ENCODE results near the gene SMIM23. TPM values are rescaled to one million over a fixed set of nuclear protein-coding genes. Genes with fewer than 3 reads are reported as not detected.

The SMIM23 gene
- not detected in 3 replicates for total RNA-seq
- long read RNA-seq: 0 reads

GRCh38 chr5:171785517-171785916, at the start of gene SMIM23:
Gene SMIM23, plus strand, starts transcription at chr5:171785817. Its CDS starts 55 bp downstream, at chr5:171785872.
- Mint-ChIP-seq H3K4me3 (ENCODE audit: unreplicated experiment) (no peak within 1 kb of the TSS), H3K36me3 (ENCODE audit: low read depth) (no peaks in the 10 kb centered on the region), H3K27ac (ENCODE audit: unreplicated experiment) (no peak within 1 kb of the TSS), H3K27me3 (ENCODE audit: low read depth) (peaks cover 18% of the 10 kb centered on the region), H3K4me1 (ENCODE audit: low read depth) (peaks cover 3% of the 10 kb centered on the region), H3K9me3 (ENCODE audit: low read depth) (no peaks in the 10 kb centered on the region)
- TF ChIP-seq, protein P1, sequence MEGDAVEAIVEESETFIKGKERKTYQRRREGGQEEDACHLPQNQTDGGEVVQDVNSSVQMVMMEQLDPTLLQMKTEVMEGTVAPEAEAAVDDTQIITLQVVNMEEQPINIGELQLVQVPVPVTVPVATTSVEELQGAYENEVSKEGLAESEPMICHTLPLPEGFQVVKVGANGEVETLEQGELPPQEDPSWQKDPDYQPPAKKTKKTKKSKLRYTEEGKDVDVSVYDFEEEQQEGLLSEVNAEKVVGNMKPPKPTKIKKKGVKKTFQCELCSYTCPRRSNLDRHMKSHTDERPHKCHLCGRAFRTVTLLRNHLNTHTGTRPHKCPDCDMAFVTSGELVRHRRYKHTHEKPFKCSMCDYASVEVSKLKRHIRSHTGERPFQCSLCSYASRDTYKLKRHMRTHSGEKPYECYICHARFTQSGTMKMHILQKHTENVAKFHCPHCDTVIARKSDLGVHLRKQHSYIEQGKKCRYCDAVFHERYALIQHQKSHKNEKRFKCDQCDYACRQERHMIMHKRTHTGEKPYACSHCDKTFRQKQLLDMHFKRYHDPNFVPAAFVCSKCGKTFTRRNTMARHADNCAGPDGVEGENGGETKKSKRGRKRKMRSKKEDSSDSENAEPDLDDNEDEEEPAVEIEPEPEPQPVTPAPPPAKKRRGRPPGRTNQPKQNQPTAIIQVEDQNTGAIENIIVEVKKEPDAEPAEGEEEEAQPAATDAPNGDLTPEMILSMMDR (IDR thresholded peaks at IDR 0.05): no peak
- no peak for DNase-seq (ENCODE audit: low spot score)

DNA sequence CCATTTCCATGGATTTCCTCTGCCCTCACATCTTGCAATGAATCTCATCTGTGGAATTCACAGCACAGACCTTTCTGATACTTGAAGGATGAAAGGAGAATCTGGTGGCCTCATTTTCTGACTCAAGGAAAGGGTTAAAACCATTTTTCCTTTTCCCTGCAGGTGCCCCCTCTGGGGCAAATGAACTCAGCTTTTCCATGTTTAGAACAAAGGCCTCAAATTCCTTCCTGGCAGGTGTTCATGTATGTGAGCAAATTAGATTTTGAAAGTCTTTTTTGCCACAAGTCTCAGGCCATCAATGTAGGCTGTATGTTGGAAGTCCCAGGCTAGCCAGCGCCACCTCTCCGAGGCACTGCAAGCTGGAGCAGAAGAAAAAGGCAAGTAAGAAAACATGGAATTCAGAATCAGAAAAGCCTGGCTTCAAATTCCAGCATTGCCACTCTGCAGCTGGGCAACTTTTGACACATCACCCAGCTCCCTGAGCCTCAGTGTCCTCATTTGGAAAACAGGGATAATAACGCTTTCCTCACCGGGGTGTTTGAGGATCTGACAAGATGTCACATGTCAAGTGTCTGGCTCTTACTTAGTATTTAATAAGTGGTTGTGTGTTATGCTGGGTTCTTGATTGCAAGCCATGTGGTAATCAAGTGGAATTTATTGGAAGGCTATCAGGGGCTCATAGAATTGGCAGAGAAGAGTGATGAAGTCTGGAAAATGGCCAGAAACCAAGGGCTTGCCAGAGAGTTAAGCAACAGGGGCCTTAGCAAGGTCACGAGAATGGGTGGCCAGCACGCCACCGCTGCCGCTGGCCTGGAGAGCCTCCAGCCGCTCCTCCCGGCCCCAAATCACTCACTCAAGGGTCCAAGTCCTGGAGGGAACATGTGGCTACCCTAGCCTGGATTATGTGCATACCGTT, 48.4 kb upstream of the SMIM23 start:
- no peak for DNase-seq (ENCODE audit: low spot score)
- Mint-ChIP-seq H3K27ac (ENCODE audit: unreplicated experiment) (no peak overlapping the region), H3K27me3 (ENCODE audit: low read depth) (no peaks in the 10 kb centered on the region), H3K36me3 (ENCODE audit: low read depth) (no peaks in the 10 kb centered on the region), H3K4me3 (ENCODE audit: unreplicated experiment) (no peak overlapping the region), H3K4me1 (ENCODE audit: low read depth) (peaks cover 2% of the 10 kb centered on the region), H3K9me3 (ENCODE audit: low read depth) (no peaks in the 10 kb centered on the region)
- TF ChIP-seq, protein P1 (IDR thresholded peaks at IDR 0.05): no peak

DNA sequence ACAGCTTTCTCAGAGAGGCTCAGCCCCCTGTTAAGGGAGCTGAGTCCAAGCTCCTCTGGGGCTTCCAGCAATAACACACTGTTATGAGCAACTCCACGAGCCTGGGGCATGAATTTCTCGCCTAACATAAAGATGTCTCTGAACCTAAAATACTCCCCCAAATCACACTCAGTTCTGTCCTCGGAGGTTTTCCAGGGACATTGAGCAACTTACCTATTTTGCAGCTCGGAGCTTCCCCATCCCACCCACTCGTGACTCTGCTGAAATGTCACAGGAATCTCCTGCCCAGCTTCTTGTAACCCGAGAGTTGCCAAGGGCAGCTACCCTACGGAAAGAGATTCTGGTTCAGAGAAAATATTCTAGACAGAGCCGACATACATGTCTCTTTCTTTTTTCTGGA, 47.1 kb upstream of the SMIM23 start:
- DNase-seq (ENCODE audit: low spot score): no peak
- Mint-ChIP-seq H3K36me3 (ENCODE audit: low read depth) (no peaks in the 10 kb centered on the region), H3K27me3 (ENCODE audit: low read depth) (no peaks in the 10 kb centered on the region), H3K4me1 (ENCODE audit: low read depth) (peaks cover 2% of the 10 kb centered on the region), H3K4me3 (ENCODE audit: unreplicated experiment) (no peak overlapping the region), H3K9me3 (ENCODE audit: low read depth) (no peaks in the 10 kb centered on the region), H3K27ac (ENCODE audit: unreplicated experiment) (no peak overlapping the region)
- TF ChIP-seq, protein P1 (IDR thresholded peaks at IDR 0.05): no peak

- Mint-ChIP-seq H3K9me3 (ENCODE audit: low read depth) (no peaks in the 10 kb centered on the region), H3K4me3 (ENCODE audit: unreplicated experiment) (no peak overlapping the region), H3K27me3 (ENCODE audit: low read depth) (no peaks in the 10 kb centered on the region), H3K27ac (ENCODE audit: unreplicated experiment) (no peak overlapping the region), H3K36me3 (ENCODE audit: low read depth) (no peaks in the 10 kb centered on the region), H3K4me1 (ENCODE audit: low read depth) (peaks cover 2% of the 10 kb centered on the region)
- no peak for DNase-seq (ENCODE audit: low spot score)
- TF ChIP-seq, protein P1 (IDR thresholded peaks at IDR 0.05): no peak
Measured at GRCh38 chr5:171739271-171739670, 46.3 kb upstream of the SMIM23 start.

DNA sequence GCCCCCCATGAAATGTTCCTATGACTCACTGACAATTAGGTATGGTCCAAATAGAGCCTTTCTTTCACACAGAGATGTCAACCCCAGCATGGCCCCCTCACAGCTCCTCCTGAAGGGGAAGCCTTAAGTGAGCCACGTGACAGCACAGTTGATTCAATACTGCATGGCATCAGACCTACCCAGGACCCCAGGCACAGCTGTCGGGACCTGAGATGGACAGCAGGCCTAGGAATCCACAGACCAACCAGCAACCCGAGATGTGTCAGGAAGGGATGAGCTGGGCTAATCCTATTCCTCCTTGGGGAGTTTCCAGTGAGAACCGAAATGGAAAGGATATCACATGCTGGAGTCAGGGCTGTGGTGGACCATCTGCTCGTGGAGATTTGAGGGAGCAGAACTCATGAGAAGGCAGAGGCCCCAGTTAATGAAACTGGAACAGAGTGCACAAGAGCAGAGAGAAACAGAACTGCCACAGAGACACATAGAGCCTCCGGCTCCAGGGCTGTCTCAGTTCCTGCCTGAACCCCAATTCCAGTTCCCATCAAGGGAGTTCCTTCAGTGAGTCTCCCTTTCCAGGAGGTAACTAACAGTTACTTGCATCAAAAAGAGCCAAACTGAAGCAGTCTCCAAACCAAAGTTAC, 42.1 kb upstream of the SMIM23 start:
- H3K27ac Mint-ChIP-seq (ENCODE audit: unreplicated experiment): no peak overlapping the region
- DNase-seq (ENCODE audit: low spot score): no peak
- H3K9me3 Mint-ChIP-seq (ENCODE audit: low read depth): no peaks in the 10 kb centered on the region
- no peaks in the 10 kb centered on the region for H3K4me1 Mint-ChIP-seq (ENCODE audit: low read depth)
- no peaks in the 10 kb centered on the region for H3K36me3 Mint-ChIP-seq (ENCODE audit: low read depth)
- TF ChIP-seq, protein P1 (IDR thresholded peaks at IDR 0.05): no peak
- H3K4me3 Mint-ChIP-seq (ENCODE audit: unreplicated experiment): no peak overlapping the region
- H3K27me3 Mint-ChIP-seq (ENCODE audit: low read depth): no peaks in the 10 kb centered on the region

Data from chondrocyte (in vitro differentiated cells).